GM19035 (cell line): ENCODE results near the gene SLC5A5.

Experiments
- ATAC-seq: cut with Tn5 transposase; IDR thresholded peaks from one replicate; pipeline ENCODE4 v1.9.1; 2021; ENCODE audit not compliant: unreplicated experiment

The SLC5A5 gene

GRCh38 chr19:17871878-17872250, at the start of gene SLC5A5:
Gene SLC5A5 (plus strand): TSS chr19:17871945. CDS start chr19:17872320, 375 bp downstream.
- ATAC-seq = no peak

GRCh38 chr19:17824339-17824738, 47.4 kb upstream of the SLC5A5 start:
- no peak for ATAC-seq

- no peak for ATAC-seq
These were observed 45.2 kb upstream of the SLC5A5 start for GRCh38 chr19:17826508-17827056.

GRCh38 chr19:17829855-17830566, 41.7 kb upstream of the SLC5A5 start:
- no peak for ATAC-seq

- no peak for ATAC-seq
These were observed 41.0 kb upstream of the SLC5A5 start for GRCh38 chr19:17830567-17831418.

- no peak for ATAC-seq
These were observed 40.3 kb upstream of the SLC5A5 start for GRCh38 chr19:17831419-17831888.

GRCh38 chr19:17832443-17833208, 39.1 kb upstream of the SLC5A5 start:
- ATAC-seq = no peak

GRCh38 chr19:17834350-17835181, 37.2 kb upstream of the SLC5A5 start:
- ATAC-seq = no peak

- no peak for ATAC-seq
These were observed 36.4 kb upstream of the SLC5A5 start for GRCh38 chr19:17835182-17836006.

- ATAC-seq = no peak
These were observed 35.2 kb upstream of the SLC5A5 start for GRCh38 chr19:17836530-17836929.

GRCh38 chr19:17837972-17838371, 33.8 kb upstream of the SLC5A5 start:
- ATAC-seq = no peak

GRCh38 chr19:17840019-17840418, 31.7 kb upstream of the SLC5A5 start:
- no peak for ATAC-seq

GRCh38 chr19:17841371-17841809, 30.4 kb upstream of the SLC5A5 start:
- no peak for ATAC-seq

- ATAC-seq = no peak
These were observed 29.7 kb upstream of the SLC5A5 start for GRCh38 chr19:17841810-17842662.

GRCh38 chr19:17842663-17843291, 29.0 kb upstream of the SLC5A5 start:
- ATAC-seq = no peak

- no peak for ATAC-seq
These were observed 28.4 kb upstream of the SLC5A5 start for GRCh38 chr19:17843292-17843827.

GRCh38 chr19:17843908-17844490, 27.7 kb upstream of the SLC5A5 start:
- ATAC-seq = no peak
